H1 (cell line): ENCODE results near the gene ZBTB43. TPM values are rescaled to one million over a fixed set of nuclear protein-coding genes. Genes with fewer than 3 reads are reported as not detected.

Experiments used
- FOSL1 ChIP-seq: IDR thresholded peaks from 2 replicates; pipeline ENCODE4 v1.6.1; 2011; ENCODE audit warnings: mild to moderate bottlenecking, low read depth, low read length, moderate library complexity; ENCODE audit not compliant: insufficient read depth
- GABPA ChIP-seq: IDR thresholded peaks from 2 replicates; pipeline ENCODE4 v1.6.1; 2011; ENCODE audit warnings: mild to moderate bottlenecking, low read length, moderate library complexity, borderline replicate concordance; ENCODE audit not compliant: insufficient read depth
- TAF7 ChIP-seq: optimal IDR thresholded peaks from 2 replicates; pipeline ENCODE3; 2011; ENCODE audit warnings: low read depth, mild to moderate bottlenecking, inconsistent platforms, low read length, moderate library complexity, borderline replicate concordance
- polyA plus RNA-seq, 7 experiments: library from polyadenylated mRNA; depleted of rRNA in 3 of 7; stranded (reverse) in 5 of 7; unstranded in 2 of 7; fragments of >200 nt in 5 of 7; fragments of 200-250 nt in 2 of 7; gene quantifications; 1 replicate in 5 of 7; 2 replicates in 1 of 7; 4 replicates in 1 of 7; pipeline versions ENCODE4 v1.2.1 to v1.2.3, GENCODE V29; 2011 to 2013; ENCODE audit warnings: missing spikeins in 2 of 7, mixed read lengths in 2 of 7
- total RNA-seq: library from RNA; stranded (reverse); fragmentation: NEBNext Ultra II Directional; extraction: Animal tissue kit (Norgen Biotek cat#: 25700); gene quantifications from 2 replicates; pipeline ENCODE4 v1.2.1, GENCODE V29; 2021
- TF ChIP-seq, protein P1 (sequence below): fragments of 300-600 bp; sonication (generic); IDR thresholded peaks from 2 replicates; pipeline ENCODE4 v1.7.1; 2012; ENCODE audit warnings: low read length, moderate library complexity, mild to moderate bottlenecking, inconsistent platforms; ENCODE audit not compliant: insufficient replicate concordance

Gene ZBTB43
- total and polyA plus RNA-seq, 2 of the 8 experiments (the other 6 are each of a cell fraction or from before 2014, with no cell fraction given), result 4.1 to 16.7 TPM

DNA sequence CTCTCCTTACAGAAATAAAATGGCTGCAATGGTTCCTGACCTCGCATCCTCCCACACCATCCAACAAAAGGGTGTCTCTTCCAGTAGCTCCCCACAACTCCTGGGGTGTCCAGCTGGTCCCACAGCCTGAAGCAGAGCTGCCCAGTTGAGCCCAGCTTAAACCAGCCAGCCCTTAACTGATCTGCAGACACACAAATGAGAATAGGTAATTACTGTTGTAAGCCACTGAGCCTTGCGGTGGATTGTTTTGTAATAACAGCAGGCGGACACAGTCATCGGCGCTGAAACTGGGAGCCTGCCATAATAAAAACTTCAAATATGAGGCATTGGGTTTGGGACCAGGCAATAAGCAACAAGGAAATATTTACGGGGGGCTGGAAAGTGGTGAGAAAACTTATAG lies 10.4 kb upstream of the ZBTB43 start (continued):
- TF ChIP-seq, protein P1, sequence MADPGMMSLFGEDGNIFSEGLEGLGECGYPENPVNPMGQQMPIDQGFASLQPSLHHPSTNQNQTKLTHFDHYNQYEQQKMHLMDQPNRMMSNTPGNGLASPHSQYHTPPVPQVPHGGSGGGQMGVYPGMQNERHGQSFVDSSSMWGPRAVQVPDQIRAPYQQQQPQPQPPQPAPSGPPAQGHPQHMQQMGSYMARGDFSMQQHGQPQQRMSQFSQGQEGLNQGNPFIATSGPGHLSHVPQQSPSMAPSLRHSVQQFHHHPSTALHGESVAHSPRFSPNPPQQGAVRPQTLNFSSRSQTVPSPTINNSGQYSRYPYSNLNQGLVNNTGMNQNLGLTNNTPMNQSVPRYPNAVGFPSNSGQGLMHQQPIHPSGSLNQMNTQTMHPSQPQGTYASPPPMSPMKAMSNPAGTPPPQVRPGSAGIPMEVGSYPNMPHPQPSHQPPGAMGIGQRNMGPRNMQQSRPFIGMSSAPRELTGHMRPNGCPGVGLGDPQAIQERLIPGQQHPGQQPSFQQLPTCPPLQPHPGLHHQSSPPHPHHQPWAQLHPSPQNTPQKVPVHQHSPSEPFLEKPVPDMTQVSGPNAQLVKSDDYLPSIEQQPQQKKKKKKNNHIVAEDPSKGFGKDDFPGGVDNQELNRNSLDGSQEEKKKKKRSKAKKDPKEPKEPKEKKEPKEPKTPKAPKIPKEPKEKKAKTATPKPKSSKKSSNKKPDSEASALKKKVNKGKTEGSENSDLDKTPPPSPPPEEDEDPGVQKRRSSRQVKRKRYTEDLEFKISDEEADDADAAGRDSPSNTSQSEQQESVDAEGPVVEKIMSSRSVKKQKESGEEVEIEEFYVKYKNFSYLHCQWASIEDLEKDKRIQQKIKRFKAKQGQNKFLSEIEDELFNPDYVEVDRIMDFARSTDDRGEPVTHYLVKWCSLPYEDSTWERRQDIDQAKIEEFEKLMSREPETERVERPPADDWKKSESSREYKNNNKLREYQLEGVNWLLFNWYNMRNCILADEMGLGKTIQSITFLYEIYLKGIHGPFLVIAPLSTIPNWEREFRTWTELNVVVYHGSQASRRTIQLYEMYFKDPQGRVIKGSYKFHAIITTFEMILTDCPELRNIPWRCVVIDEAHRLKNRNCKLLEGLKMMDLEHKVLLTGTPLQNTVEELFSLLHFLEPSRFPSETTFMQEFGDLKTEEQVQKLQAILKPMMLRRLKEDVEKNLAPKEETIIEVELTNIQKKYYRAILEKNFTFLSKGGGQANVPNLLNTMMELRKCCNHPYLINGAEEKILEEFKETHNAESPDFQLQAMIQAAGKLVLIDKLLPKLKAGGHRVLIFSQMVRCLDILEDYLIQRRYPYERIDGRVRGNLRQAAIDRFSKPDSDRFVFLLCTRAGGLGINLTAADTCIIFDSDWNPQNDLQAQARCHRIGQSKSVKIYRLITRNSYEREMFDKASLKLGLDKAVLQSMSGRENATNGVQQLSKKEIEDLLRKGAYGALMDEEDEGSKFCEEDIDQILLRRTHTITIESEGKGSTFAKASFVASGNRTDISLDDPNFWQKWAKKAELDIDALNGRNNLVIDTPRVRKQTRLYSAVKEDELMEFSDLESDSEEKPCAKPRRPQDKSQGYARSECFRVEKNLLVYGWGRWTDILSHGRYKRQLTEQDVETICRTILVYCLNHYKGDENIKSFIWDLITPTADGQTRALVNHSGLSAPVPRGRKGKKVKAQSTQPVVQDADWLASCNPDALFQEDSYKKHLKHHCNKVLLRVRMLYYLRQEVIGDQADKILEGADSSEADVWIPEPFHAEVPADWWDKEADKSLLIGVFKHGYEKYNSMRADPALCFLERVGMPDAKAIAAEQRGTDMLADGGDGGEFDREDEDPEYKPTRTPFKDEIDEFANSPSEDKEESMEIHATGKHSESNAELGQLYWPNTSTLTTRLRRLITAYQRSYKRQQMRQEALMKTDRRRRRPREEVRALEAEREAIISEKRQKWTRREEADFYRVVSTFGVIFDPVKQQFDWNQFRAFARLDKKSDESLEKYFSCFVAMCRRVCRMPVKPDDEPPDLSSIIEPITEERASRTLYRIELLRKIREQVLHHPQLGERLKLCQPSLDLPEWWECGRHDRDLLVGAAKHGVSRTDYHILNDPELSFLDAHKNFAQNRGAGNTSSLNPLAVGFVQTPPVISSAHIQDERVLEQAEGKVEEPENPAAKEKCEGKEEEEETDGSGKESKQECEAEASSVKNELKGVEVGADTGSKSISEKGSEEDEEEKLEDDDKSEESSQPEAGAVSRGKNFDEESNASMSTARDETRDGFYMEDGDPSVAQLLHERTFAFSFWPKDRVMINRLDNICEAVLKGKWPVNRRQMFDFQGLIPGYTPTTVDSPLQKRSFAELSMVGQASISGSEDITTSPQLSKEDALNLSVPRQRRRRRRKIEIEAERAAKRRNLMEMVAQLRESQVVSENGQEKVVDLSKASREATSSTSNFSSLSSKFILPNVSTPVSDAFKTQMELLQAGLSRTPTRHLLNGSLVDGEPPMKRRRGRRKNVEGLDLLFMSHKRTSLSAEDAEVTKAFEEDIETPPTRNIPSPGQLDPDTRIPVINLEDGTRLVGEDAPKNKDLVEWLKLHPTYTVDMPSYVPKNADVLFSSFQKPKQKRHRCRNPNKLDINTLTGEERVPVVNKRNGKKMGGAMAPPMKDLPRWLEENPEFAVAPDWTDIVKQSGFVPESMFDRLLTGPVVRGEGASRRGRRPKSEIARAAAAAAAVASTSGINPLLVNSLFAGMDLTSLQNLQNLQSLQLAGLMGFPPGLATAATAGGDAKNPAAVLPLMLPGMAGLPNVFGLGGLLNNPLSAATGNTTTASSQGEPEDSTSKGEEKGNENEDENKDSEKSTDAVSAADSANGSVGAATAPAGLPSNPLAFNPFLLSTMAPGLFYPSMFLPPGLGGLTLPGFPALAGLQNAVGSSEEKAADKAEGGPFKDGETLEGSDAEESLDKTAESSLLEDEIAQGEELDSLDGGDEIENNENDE, result no peak
- no peak for TF ChIP-seq TAF7
- no peak for TF ChIP-seq FOSL1
- no peak for TF ChIP-seq GABPA
